Liver (tissue), 9 donors: ENCODE results near the gene ROPN1L. TPM values are rescaled to one million over a fixed set of nuclear protein-coding genes. Genes with fewer than 3 reads are reported as not detected.

Source experiments
- DNase-seq: peaks from one replicate; pipeline ENCODE4 v3.0.0-alpha.2; 2017; ENCODE audit warnings: low spot score
- H3K27ac ChIP-seq, 2 donors: one replicate each; pipeline ENCODE4 v1.7.0; 2013; ENCODE audit warnings: inconsistent platforms in 2 of 2, low read length in 2 of 2, control low read depth in 1 of 2, low read depth in 1 of 2, mild to moderate bottlenecking in 1 of 2
- H3K27me3 ChIP-seq, 4 donors: one replicate each; pipeline versions ENCODE4 v1.6.1 to v1.7.0; 2013; ENCODE audit warnings: low read length in 3 of 4, inconsistent platforms in 1 of 4, mild to moderate bottlenecking in 1 of 4, moderate library complexity in 1 of 4; ENCODE audit not compliant: control insufficient read depth in 4 of 4, insufficient read depth in 4 of 4
- H3K36me3 ChIP-seq, 4 donors: one replicate each; pipeline versions ENCODE4 v1.6.1 to v1.7.0; 2013; ENCODE audit warnings: low read length in 3 of 4, mild to moderate bottlenecking in 3 of 4, low read depth in 1 of 4, moderate library complexity in 1 of 4; ENCODE audit not compliant: control insufficient read depth in 4 of 4, insufficient read depth in 3 of 4
- H3K4me1 ChIP-seq, 4 donors: one replicate each; pipeline versions ENCODE4 v1.6.1 to v1.7.0; 2013; ENCODE audit warnings: low read length in 3 of 4, mild to moderate bottlenecking in 3 of 4, moderate library complexity in 1 of 4; ENCODE audit not compliant: control insufficient read depth in 4 of 4, insufficient read depth in 4 of 4
- H3K4me3 ChIP-seq, 3 donors: one replicate each; pipeline versions ENCODE4 v1.6.1 to v1.7.0; 2013; ENCODE audit warnings: low read length in 3 of 3, control low read depth in 1 of 3, low read depth in 1 of 3, mild to moderate bottlenecking in 1 of 3
- H3K9ac ChIP-seq, 2 donors: one replicate each; pipeline ENCODE4 v1.7.0; 2013; ENCODE audit warnings: low read length in 2 of 2, mild to moderate bottlenecking in 2 of 2, moderate library complexity in 2 of 2, control low read depth in 1 of 2, low read depth in 1 of 2
- H3K9me3 ChIP-seq, 4 donors: one replicate each; pipeline versions ENCODE4 v1.6.1 to v1.7.0; 2013; ENCODE audit warnings: low read length in 3 of 4; ENCODE audit not compliant: control insufficient read depth in 4 of 4
- EGR1 ChIP-seq, 2 donors: IDR thresholded peaks; 2 replicates each; pipeline ENCODE4 v1.6.1; 2016 to 2018; ENCODE audit warnings: antibody characterized with exemption in 2 of 2, low read depth in 2 of 2
- FOXA1 ChIP-seq: IDR thresholded peaks from 2 replicates; pipeline ENCODE4 v1.6.1; 2016; ENCODE audit warnings: antibody characterized with exemption
- FOXA2 ChIP-seq: IDR thresholded peaks from 2 replicates; pipeline ENCODE4 v1.6.1; 2016; ENCODE audit warnings: antibody characterized with exemption
- GABPA ChIP-seq, 2 donors: IDR thresholded peaks in 1 of 2; conservative IDR thresholded peaks in 1 of 2; 2 replicates each; pipeline ENCODE4 v1.6.1; 2016; ENCODE audit warnings: antibody characterized with exemption in 2 of 2, mild to moderate bottlenecking in 1 of 2, moderate library complexity in 1 of 2
- HNF4A ChIP-seq, 2 donors: conservative IDR thresholded peaks; 2 replicates each; pipeline ENCODE4 v1.6.1; 2016; ENCODE audit warnings: antibody characterized with exemption in 2 of 2, mild to moderate bottlenecking in 2 of 2
- HNF4G ChIP-seq: IDR thresholded peaks from 2 replicates; pipeline ENCODE4 v1.6.1; 2016; ENCODE audit warnings: antibody characterized with exemption
- JUND ChIP-seq, 2 donors: IDR thresholded peaks; 2 replicates each; pipeline ENCODE4 v1.6.1; 2016; ENCODE audit warnings: antibody characterized with exemption in 2 of 2
- MAX ChIP-seq: IDR thresholded peaks from 2 replicates; pipeline ENCODE4 v1.6.1; 2016; ENCODE audit warnings: antibody characterized with exemption
- RAD21 ChIP-seq, 2 donors: IDR thresholded peaks; 2 replicates each; pipeline ENCODE4 v1.6.1; 2016; ENCODE audit warnings: antibody characterized with exemption in 2 of 2, mild to moderate bottlenecking in 2 of 2
- RXRA ChIP-seq, 2 donors: IDR thresholded peaks; 2 replicates each; pipeline ENCODE4 v1.6.1; 2017 to 2018; ENCODE audit warnings: antibody characterized with exemption in 2 of 2, mild to moderate bottlenecking in 1 of 2
- YY1 ChIP-seq: IDR thresholded peaks from 2 replicates; pipeline ENCODE4 v1.6.1; 2016; ENCODE audit warnings: antibody characterized with exemption, mild to moderate bottlenecking
- WGBS: extraction: QIAGEN DNeasy Blood & Tissue Kit; methylation state at CpG from one replicate; pipeline ENCODE4 v1.1.7; 2013; 5-methylcytosine and 5-hydroxymethylcytosine counted together
- polyA plus RNA-seq, 2 donors: library from polyadenylated mRNA; stranded (reverse) in 1 of 2; unstranded in 1 of 2; fragments of 200-250 nt in 1 of 2; fragments of >200 nt in 1 of 2; fragmentation: Nextera tagmentation in 1 of 2; extraction: Ambion mirVana in 1 of 2; gene quantifications; one replicate each; pipeline versions ENCODE4 v1.2.1 to v1.2.3, GENCODE V29; 2013 to 2015
- total RNA-seq, 2 donors: library from RNA; depleted of rRNA; stranded (reverse); fragments of >200 nt; gene quantifications; one replicate each; pipeline ENCODE4 v1.2.3, GENCODE V29; 2014
- TF ChIP-seq, protein P1 (sequence below): IDR thresholded peaks from 2 replicates; pipeline ENCODE4 v1.6.1; 2016; ENCODE audit warnings: antibody characterized with exemption, mild to moderate bottlenecking
- TF ChIP-seq, protein P2 (sequence below): fragments of 150-350 bp; IDR thresholded peaks from 2 replicates; pipeline ENCODE4 v1.5.1; 2017; ENCODE audit warnings: improper control_type of control experiment, low read depth, low read length; ENCODE audit not compliant: missing input control
- TF ChIP-seq, protein P3 (sequence below): IDR thresholded peaks from 2 replicates; pipeline ENCODE4 v1.6.1; 2016; ENCODE audit warnings: antibody characterized with exemption
- donor health status: healthy.
- donor health status: healthy.
- donor health status: healthy.
- donor health status: healthy.
- donor health status: healthy.

Gene ROPN1L
- total and polyA plus RNA-seq, 4 donors = 0.25 to 1.3 (median 0.87) TPM

GRCh38 chr5:10454591-10455276, 13.1 kb downstream of the ROPN1L start:
- TF ChIP-seq RXRA (IDR thresholded peaks at IDR 0.05) (no peak), HNF4A (conservative IDR thresholded peaks at IDR 0.05) (no peak), EGR1 (IDR thresholded peaks at IDR 0.05; ENCODE audit: low read depth in 2 of 2) (no peak), FOXA2 (no peak), FOXA1 (no peak), JUND (IDR thresholded peaks at IDR 0.05) (no peak)
- TF ChIP-seq, protein P1, sequence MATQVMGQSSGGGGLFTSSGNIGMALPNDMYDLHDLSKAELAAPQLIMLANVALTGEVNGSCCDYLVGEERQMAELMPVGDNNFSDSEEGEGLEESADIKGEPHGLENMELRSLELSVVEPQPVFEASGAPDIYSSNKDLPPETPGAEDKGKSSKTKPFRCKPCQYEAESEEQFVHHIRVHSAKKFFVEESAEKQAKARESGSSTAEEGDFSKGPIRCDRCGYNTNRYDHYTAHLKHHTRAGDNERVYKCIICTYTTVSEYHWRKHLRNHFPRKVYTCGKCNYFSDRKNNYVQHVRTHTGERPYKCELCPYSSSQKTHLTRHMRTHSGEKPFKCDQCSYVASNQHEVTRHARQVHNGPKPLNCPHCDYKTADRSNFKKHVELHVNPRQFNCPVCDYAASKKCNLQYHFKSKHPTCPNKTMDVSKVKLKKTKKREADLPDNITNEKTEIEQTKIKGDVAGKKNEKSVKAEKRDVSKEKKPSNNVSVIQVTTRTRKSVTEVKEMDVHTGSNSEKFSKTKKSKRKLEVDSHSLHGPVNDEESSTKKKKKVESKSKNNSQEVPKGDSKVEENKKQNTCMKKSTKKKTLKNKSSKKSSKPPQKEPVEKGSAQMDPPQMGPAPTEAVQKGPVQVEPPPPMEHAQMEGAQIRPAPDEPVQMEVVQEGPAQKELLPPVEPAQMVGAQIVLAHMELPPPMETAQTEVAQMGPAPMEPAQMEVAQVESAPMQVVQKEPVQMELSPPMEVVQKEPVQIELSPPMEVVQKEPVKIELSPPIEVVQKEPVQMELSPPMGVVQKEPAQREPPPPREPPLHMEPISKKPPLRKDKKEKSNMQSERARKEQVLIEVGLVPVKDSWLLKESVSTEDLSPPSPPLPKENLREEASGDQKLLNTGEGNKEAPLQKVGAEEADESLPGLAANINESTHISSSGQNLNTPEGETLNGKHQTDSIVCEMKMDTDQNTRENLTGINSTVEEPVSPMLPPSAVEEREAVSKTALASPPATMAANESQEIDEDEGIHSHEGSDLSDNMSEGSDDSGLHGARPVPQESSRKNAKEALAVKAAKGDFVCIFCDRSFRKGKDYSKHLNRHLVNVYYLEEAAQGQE = no peak
- Histone ChIP-seq H3K9me3 (no peaks in the 10 kb centered on the region), H3K36me3 (no peaks in the 10 kb centered on the region), H3K27me3 (no peaks in the 10 kb centered on the region), H3K4me1 (peaks cover 0 to 8% (median under 1%) of the 10 kb centered on the region in 4 donors), H3K4me3 (no peak overlapping the region), H3K9ac (no peak overlapping the region), H3K27ac (no peak overlapping the region)
- no peak for DNase-seq
- 91% methylated on average over 19 of the region's 19 CpGs for WGBS

GRCh38 chr5:10455277-10455670, 13.6 kb downstream of the ROPN1L start:
- Histone ChIP-seq H3K4me1 (peaks cover 0 to 10% (median 4%) of the 10 kb centered on the region in 4 donors), H3K27me3 (no peaks in the 10 kb centered on the region), H3K9ac (no peak overlapping the region), H3K4me3 (no peak overlapping the region), H3K36me3 (no peaks in the 10 kb centered on the region), H3K9me3 (no peaks in the 10 kb centered on the region), H3K27ac (no peak overlapping the region)
- TF ChIP-seq GABPA (IDR thresholded peaks at IDR 0.05 in 1 of 2, conservative IDR thresholded peaks at IDR 0.05 in 1 of 2) = no peak
- TF ChIP-seq, protein P1 = no peak
- no peak for TF ChIP-seq HNF4G
- no peak for TF ChIP-seq EGR1 (IDR thresholded peaks at IDR 0.05; ENCODE audit: low read depth in 2 of 2)
- no peak for TF ChIP-seq JUND (IDR thresholded peaks at IDR 0.05)
- TF ChIP-seq RAD21 (IDR thresholded peaks at IDR 0.05) = no peak
- TF ChIP-seq, protein P2, sequence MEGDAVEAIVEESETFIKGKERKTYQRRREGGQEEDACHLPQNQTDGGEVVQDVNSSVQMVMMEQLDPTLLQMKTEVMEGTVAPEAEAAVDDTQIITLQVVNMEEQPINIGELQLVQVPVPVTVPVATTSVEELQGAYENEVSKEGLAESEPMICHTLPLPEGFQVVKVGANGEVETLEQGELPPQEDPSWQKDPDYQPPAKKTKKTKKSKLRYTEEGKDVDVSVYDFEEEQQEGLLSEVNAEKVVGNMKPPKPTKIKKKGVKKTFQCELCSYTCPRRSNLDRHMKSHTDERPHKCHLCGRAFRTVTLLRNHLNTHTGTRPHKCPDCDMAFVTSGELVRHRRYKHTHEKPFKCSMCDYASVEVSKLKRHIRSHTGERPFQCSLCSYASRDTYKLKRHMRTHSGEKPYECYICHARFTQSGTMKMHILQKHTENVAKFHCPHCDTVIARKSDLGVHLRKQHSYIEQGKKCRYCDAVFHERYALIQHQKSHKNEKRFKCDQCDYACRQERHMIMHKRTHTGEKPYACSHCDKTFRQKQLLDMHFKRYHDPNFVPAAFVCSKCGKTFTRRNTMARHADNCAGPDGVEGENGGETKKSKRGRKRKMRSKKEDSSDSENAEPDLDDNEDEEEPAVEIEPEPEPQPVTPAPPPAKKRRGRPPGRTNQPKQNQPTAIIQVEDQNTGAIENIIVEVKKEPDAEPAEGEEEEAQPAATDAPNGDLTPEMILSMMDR = no peak
- TF ChIP-seq, protein P3, sequence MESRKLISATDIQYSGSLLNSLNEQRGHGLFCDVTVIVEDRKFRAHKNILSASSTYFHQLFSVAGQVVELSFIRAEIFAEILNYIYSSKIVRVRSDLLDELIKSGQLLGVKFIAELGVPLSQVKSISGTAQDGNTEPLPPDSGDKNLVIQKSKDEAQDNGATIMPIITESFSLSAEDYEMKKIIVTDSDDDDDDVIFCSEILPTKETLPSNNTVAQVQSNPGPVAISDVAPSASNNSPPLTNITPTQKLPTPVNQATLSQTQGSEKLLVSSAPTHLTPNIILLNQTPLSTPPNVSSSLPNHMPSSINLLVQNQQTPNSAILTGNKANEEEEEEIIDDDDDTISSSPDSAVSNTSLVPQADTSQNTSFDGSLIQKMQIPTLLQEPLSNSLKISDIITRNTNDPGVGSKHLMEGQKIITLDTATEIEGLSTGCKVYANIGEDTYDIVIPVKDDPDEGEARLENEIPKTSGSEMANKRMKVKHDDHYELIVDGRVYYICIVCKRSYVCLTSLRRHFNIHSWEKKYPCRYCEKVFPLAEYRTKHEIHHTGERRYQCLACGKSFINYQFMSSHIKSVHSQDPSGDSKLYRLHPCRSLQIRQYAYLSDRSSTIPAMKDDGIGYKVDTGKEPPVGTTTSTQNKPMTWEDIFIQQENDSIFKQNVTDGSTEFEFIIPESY = no peak
- no peak for TF ChIP-seq RXRA (IDR thresholded peaks at IDR 0.05)
- no peak for TF ChIP-seq FOXA1
- no peak for TF ChIP-seq MAX
- no peak for TF ChIP-seq YY1
- no peak for TF ChIP-seq FOXA2
- no peak for DNase-seq
- 90% methylated on average over 14 of the region's 14 CpGs for WGBS
